Measurements from ENCODE around the gene PTTG1IP. TPM values are rescaled to one million over a fixed set of nuclear protein-coding genes. Genes with fewer than 3 reads are reported as not detected.

Gene PTTG1IP
- polyA plus RNA-seq, 1 donor (not counting 4 experiments of a cell fraction or from before 2014, with no cell fraction given): 132 TPM

DNA sequence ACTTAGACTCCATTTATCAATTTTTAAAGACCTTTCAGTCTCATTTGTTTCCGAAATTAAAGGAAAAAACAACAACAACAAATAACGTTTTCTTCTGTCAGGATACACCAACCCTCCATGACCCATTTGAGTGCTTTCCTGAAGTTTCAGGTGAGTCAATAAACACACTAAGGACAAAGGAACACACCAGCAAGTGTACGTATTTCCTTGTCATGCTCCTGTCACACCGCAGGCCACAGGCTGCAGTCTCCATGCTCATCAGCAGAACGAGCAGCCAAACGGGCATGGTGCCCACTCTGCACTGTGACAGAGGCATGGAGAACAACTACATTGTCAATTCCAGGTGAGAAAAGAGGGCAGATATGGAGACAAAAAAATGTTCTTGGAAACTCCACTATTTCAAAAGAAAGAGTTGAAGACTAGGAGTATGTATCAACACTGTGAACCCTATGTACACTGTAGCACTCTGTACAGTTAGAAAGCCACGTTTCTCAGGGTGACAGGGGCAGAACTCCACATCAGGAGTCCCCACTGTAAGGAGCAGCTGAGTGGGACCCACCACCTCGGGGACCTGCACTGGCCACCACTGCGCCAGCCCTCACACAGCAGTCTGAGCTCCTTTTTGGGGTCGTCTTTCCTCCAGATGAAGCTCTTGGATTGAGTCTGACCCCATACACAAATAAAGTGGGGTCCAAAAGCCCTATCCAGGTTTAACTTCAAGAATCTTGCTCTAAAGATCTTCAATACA lies 2.6 kb downstream of the PTTG1IP start:
- dilution Hi-C loops (cut with MboI; ENCODE audit: extremely low pct_ligation_motif_present, low sequenced_read_pairs): no loop called here
- TF ChIP-seq EZH2 (IDR thresholded peaks at IDR 0.05; ENCODE audit: low read length): no peak
- TF ChIP-seq, protein P1, sequence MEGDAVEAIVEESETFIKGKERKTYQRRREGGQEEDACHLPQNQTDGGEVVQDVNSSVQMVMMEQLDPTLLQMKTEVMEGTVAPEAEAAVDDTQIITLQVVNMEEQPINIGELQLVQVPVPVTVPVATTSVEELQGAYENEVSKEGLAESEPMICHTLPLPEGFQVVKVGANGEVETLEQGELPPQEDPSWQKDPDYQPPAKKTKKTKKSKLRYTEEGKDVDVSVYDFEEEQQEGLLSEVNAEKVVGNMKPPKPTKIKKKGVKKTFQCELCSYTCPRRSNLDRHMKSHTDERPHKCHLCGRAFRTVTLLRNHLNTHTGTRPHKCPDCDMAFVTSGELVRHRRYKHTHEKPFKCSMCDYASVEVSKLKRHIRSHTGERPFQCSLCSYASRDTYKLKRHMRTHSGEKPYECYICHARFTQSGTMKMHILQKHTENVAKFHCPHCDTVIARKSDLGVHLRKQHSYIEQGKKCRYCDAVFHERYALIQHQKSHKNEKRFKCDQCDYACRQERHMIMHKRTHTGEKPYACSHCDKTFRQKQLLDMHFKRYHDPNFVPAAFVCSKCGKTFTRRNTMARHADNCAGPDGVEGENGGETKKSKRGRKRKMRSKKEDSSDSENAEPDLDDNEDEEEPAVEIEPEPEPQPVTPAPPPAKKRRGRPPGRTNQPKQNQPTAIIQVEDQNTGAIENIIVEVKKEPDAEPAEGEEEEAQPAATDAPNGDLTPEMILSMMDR (optimal IDR thresholded peaks at IDR 0.05 in 1 of 3, IDR thresholded peaks at IDR 0.05 in 1 of 3, conservative IDR thresholded peaks at IDR 0.05 in 1 of 3; ENCODE audit: extremely low read depth in 1 of 3, insufficient read depth in 2 of 3, low read length in 3 of 3): no peak
- no peaks in the 10 kb centered on the region for H3K27me3 ChIP-seq (ENCODE audit: control insufficient read depth, extremely low read depth, insufficient read depth, low read length)
- H3K9me3 ChIP-seq (ENCODE audit: control insufficient read depth, low read depth, low read length): no peaks in the 10 kb centered on the region
- no peak for FAIRE-seq
- peaks cover 12% of the 10 kb centered on the region for H3K9me1 ChIP-seq (ENCODE audit: control insufficient read depth, extremely low read depth, insufficient read depth, low read length)
- peaks cover 74% of the 10 kb centered on the region for H3K79me2 ChIP-seq (ENCODE audit: control insufficient read depth, insufficient read depth, low read length)
- no peak overlapping the region for H3K27ac ChIP-seq (ENCODE audit: control insufficient read depth, insufficient read depth, low read length)
- H3K4me1 ChIP-seq (ENCODE audit: control insufficient read depth, extremely low read depth, insufficient read depth, low read length): peaks cover 46% of the 10 kb centered on the region
- peaks cover 2 to 6% of the 10 kb centered on the region in 2 experiments for H3K36me3 ChIP-seq (ENCODE audit: control insufficient read depth in 2 of 2, extremely low read depth in 1 of 2, insufficient read depth in 2 of 2, low read length in 2 of 2)
- no peak for DNase-seq (ENCODE audit: low read depth, low spot score)
- H3K4me2 ChIP-seq (ENCODE audit: control insufficient read depth, extremely low read depth, insufficient read depth, low read depth, low read length): peak overlapping the region; percentile 4
- no peak overlapping the region for H3K4me3 ChIP-seq (ENCODE audit: control insufficient read depth in 2 of 3, extremely low read depth in 1 of 3, insufficient read depth in 2 of 3, low read depth in 1 of 3, low read length in 3 of 3)
- H4K20me1 ChIP-seq (ENCODE audit: control insufficient read depth, extremely low read depth, insufficient read depth, low read length): peaks cover 52% of the 10 kb centered on the region
- no peak overlapping the region for H2AFZ ChIP-seq (ENCODE audit: control insufficient read depth, low read length)
- no peak overlapping the region for H3K9ac ChIP-seq (ENCODE audit: control insufficient read depth, extremely low read depth, insufficient read depth, low read length)

DNA sequence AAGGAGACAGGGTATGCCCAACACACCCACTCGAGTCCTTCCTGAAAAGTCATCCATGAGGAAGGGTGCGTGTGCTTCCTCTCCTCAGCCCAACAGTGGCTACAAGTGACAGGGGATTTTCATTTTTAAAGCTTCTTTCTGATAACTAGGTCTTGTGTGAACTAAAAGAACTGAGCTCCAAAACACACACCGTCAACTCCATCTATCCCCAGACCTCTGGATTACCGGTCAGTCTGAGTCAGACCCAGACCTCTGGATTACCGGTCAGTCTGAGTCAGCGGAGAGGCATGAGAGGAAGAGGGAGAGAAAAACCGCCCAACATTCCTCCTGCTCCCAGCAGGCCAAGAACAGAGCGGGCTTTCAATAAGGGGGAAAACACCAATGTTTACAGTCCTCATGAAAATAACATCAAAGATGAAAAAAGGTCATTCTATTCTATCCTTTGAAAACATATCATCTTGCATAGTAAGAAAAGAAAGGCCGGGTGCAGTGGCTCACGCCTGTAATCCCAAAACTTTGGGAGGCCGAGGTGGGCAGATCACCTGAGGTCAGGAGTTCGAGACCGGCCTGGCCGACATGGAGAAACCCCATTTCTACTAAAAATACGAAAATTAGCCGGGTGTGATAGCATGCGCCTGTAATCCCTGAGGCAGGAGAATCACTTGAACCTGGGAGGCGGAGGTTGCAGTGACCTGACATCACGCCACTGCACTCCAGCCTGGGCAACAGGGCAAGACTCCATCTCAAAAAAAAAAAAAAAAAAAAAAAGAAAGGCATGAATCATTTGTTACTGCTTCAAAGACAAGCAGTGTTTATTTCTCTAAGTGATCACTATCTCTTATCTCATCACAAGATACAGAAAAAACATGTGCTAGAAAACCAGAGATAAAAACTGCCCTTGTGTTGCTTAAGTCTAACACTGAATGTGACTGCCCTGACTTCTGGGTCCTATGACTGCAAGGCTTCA lies 3.4 kb downstream of the PTTG1IP start:
- TF ChIP-seq, protein P1 (optimal IDR thresholded peaks at IDR 0.05 in 1 of 3, IDR thresholded peaks at IDR 0.05 in 1 of 3, conservative IDR thresholded peaks at IDR 0.05 in 1 of 3; ENCODE audit: extremely low read depth in 1 of 3, insufficient read depth in 2 of 3, low read length in 3 of 3): no peak
- no peak for TF ChIP-seq EZH2 (IDR thresholded peaks at IDR 0.05; ENCODE audit: low read length)
- peaks cover 61% of the 10 kb centered on the region for H4K20me1 ChIP-seq (ENCODE audit: control insufficient read depth, extremely low read depth, insufficient read depth, low read length)

More for the DNA sequence above, 3.4 kb downstream of the PTTG1IP start:
- no peak for FAIRE-seq
- Histone ChIP-seq H3K9me3 (ENCODE audit: control insufficient read depth, low read depth, low read length) (no peaks in the 10 kb centered on the region), H2AFZ (ENCODE audit: control insufficient read depth, low read length) (no peak overlapping the region), H3K4me1 (ENCODE audit: control insufficient read depth, extremely low read depth, insufficient read depth, low read length) (peaks cover 44% of the 10 kb centered on the region), H3K4me2 (ENCODE audit: control insufficient read depth, extremely low read depth, insufficient read depth, low read depth, low read length) (no peak overlapping the region), H3K9me1 (ENCODE audit: control insufficient read depth, extremely low read depth, insufficient read depth, low read length) (peaks cover 15% of the 10 kb centered on the region), H3K9ac (ENCODE audit: control insufficient read depth, extremely low read depth, insufficient read depth, low read length) (no peak overlapping the region), H3K27ac (ENCODE audit: control insufficient read depth, insufficient read depth, low read length) (no peak overlapping the region), H3K79me2 (ENCODE audit: control insufficient read depth, insufficient read depth, low read length) (peaks cover 83% of the 10 kb centered on the region), H3K36me3 (ENCODE audit: control insufficient read depth in 2 of 2, extremely low read depth in 1 of 2, insufficient read depth in 2 of 2, low read length in 2 of 2) (peaks cover 4 to 15% of the 10 kb centered on the region in 2 experiments), H3K4me3 (ENCODE audit: control insufficient read depth in 2 of 3, extremely low read depth in 1 of 3, insufficient read depth in 2 of 3, low read depth in 1 of 3, low read length in 3 of 3) (no peak overlapping the region), H3K27me3 (ENCODE audit: control insufficient read depth, extremely low read depth, insufficient read depth, low read length) (no peaks in the 10 kb centered on the region)
- dilution Hi-C loops (cut with MboI; ENCODE audit: extremely low pct_ligation_motif_present, low sequenced_read_pairs): no loop called here
- DNase-seq (ENCODE audit: low read depth, low spot score): no peak
